Osteoblast (primary cell): ENCODE measurements around the gene HMGXB3. TPM values are rescaled to one million over a fixed set of nuclear protein-coding genes. Genes with fewer than 3 reads are reported as not detected.

Experiments used
- DNase-seq: peaks from one replicate; pipeline ENCODE4 v3.0.0; 2011; ENCODE audit warnings: low spot score, mixed read lengths; ENCODE audit not compliant: insufficient read length; ENCODE audit errors: missing footprints
- H2AFZ ChIP-seq: 2 replicates; pipeline ENCODE4 v1.6.0; 2011; ENCODE audit warnings: mild to moderate bottlenecking, low read length
- H3K27ac ChIP-seq: 2 replicates; pipeline ENCODE4 v1.5.1; 2011; ENCODE audit warnings: mild to moderate bottlenecking, low read depth, low read length, moderate library complexity
- H3K27me3 ChIP-seq: 2 replicates; pipeline ENCODE4 v1.6.0; 2012; ENCODE audit warnings: mild to moderate bottlenecking, control low read depth, inconsistent platforms, low read length, moderate library complexity; ENCODE audit not compliant: insufficient read depth
- H3K36me3 ChIP-seq: 2 replicates; pipeline ENCODE4 v1.5.1; 2011; ENCODE audit warnings: mild to moderate bottlenecking, low read length, control low read depth, moderate library complexity; ENCODE audit not compliant: insufficient read depth
- H3K4me1 ChIP-seq: 2 replicates; pipeline ENCODE4 v1.5.1; 2011; ENCODE audit warnings: mild to moderate bottlenecking, low read length, control low read depth, moderate library complexity; ENCODE audit not compliant: insufficient read depth
- H3K4me2 ChIP-seq: 2 replicates; pipeline ENCODE4 v1.6.0; 2011; ENCODE audit warnings: mild to moderate bottlenecking, low read length; ENCODE audit not compliant: insufficient read depth
- H3K4me3 ChIP-seq: fragments of 200-600 bp; sonication (generic); 3 replicates; pipeline ENCODE4 v1.5.1; 2012; ENCODE audit warnings: mild to moderate bottlenecking, low read length, inconsistent platforms; ENCODE audit not compliant: insufficient read depth
- H3K79me2 ChIP-seq: 2 replicates; pipeline ENCODE4 v1.6.0; 2012; ENCODE audit warnings: mild to moderate bottlenecking, low read length, control low read depth, inconsistent platforms; ENCODE audit not compliant: insufficient read depth
- H3K9me3 ChIP-seq: 2 replicates; pipeline ENCODE4 v1.5.1; 2011; ENCODE audit warnings: low read depth, low read length, control low read depth
- H4K20me1 ChIP-seq: 2 replicates; pipeline ENCODE4 v1.6.0; 2012; ENCODE audit warnings: mild to moderate bottlenecking, low read length, control low read depth; ENCODE audit not compliant: insufficient read depth
- CTCF ChIP-seq: IDR thresholded peaks from 2 replicates; pipeline ENCODE4 v1.5.1; 2011; ENCODE audit warnings: mild to moderate bottlenecking, low read depth, low read length, moderate library complexity; ENCODE audit errors: extremely low read depth
- total RNA-seq: library from RNA; depleted of rRNA; stranded (reverse); fragments of >200 nt; gene quantifications from 2 replicates; pipeline ENCODE4 v1.2.3, GENCODE V29; 2012

HMGXB3 gene
- total RNA-seq, 1 donor = 54.3 TPM

GRCh38 chr5:149979896-149980295 lies 20.6 kb upstream of the HMGXB3 start:
- Histone ChIP-seq H3K4me1 (no peaks in the 10 kb centered on the region), H3K79me2 (no peaks in the 10 kb centered on the region), H4K20me1 (peaks cover 10% of the 10 kb centered on the region), H3K27me3 (no peaks in the 10 kb centered on the region), H3K9me3 (no peaks in the 10 kb centered on the region), H3K4me2 (no peak overlapping the region), H2AFZ (no peak overlapping the region), H3K4me3 (no peak overlapping the region), H3K27ac (no peak overlapping the region), H3K36me3 (peaks cover 23% of the 10 kb centered on the region)
- TF ChIP-seq CTCF = no peak
- DNase-seq = no peak

- H3K9me3 ChIP-seq = no peaks in the 10 kb centered on the region
- H4K20me1 ChIP-seq = peaks cover 4% of the 10 kb centered on the region
- no peak overlapping the region for H3K27ac ChIP-seq
- no peaks in the 10 kb centered on the region for H3K79me2 ChIP-seq
- no peak overlapping the region for H2AFZ ChIP-seq
- TF ChIP-seq CTCF = no peak
- H3K4me1 ChIP-seq = no peaks in the 10 kb centered on the region
- DNase-seq = no peak
- H3K36me3 ChIP-seq = peaks cover 23% of the 10 kb centered on the region
- no peak overlapping the region for H3K4me3 ChIP-seq
- no peak overlapping the region for H3K4me2 ChIP-seq
- no peaks in the 10 kb centered on the region for H3K27me3 ChIP-seq
Measured at GRCh38 chr5:149981206-149981605, 19.3 kb upstream of the HMGXB3 start.

- Histone ChIP-seq H3K4me2 (no peak overlapping the region), H3K79me2 (no peaks in the 10 kb centered on the region), H3K4me1 (no peaks in the 10 kb centered on the region), H3K27me3 (no peaks in the 10 kb centered on the region), H2AFZ (no peak overlapping the region), H4K20me1 (no peaks in the 10 kb centered on the region), H3K27ac (no peak overlapping the region), H3K4me3 (no peak overlapping the region), H3K36me3 (peaks cover 23% of the 10 kb centered on the region), H3K9me3 (no peaks in the 10 kb centered on the region)
- no peak for TF ChIP-seq CTCF
- DNase-seq = no peak
Measured at GRCh38 chr5:149982505-149982904, 18.0 kb upstream of the HMGXB3 start.

- Histone ChIP-seq H3K36me3 (no peaks in the 10 kb centered on the region), H3K27ac (no peak overlapping the region)
Measured at GRCh38 chr5:149988126-149988525, 12.4 kb upstream of the HMGXB3 start.

More at GRCh38 chr5:149988126-149988525, 12.4 kb upstream of the HMGXB3 start:
- no peaks in the 10 kb centered on the region for H3K4me1 ChIP-seq
- H3K4me2 ChIP-seq = no peak overlapping the region
- H3K27me3 ChIP-seq = no peaks in the 10 kb centered on the region
- no peak overlapping the region for H2AFZ ChIP-seq
- no peaks in the 10 kb centered on the region for H4K20me1 ChIP-seq
- no peak for TF ChIP-seq CTCF
- H3K4me3 ChIP-seq = no peak overlapping the region
- no peaks in the 10 kb centered on the region for H3K9me3 ChIP-seq
- DNase-seq = no peak
- no peaks in the 10 kb centered on the region for H3K79me2 ChIP-seq
